ENCODE data around the gene MYRFL. TPM values are rescaled to one million over a fixed set of nuclear protein-coding genes. Genes with fewer than 3 reads are reported as not detected.
"Not testable (repeated sequence)": the region's sequence is repeated elsewhere in the genome, so short reads cannot be mapped to it uniquely, and the experiment has no call there.

The MYRFL gene
- total RNA-seq = not detected

- DNase-seq (ENCODE audit: low spot score) = no peak
These were observed at the start of gene MYRFL for GRCh38 chr12:69824966-69825560. MYRFL (plus strand) TSS chr12:69825227; CDS start chr12:69825518, 291 bp downstream.

GRCh38 chr12:69779928-69780327 lies 45.1 kb upstream of the MYRFL start:
- DNase-seq (ENCODE audit: low spot score) = no peak

GRCh38 chr12:69783365-69783764 lies 41.7 kb upstream of the MYRFL start:
- no peak for DNase-seq (ENCODE audit: low spot score)

GRCh38 chr12:69789351-69789750 lies 35.7 kb upstream of the MYRFL start:
- DNase-seq (ENCODE audit: low spot score) = no peak

- no peak for DNase-seq (ENCODE audit: low spot score)
These were observed 32.5 kb upstream of the MYRFL start for GRCh38 chr12:69792533-69792932.

- DNase-seq (ENCODE audit: low spot score) = not testable (repeated sequence)
These were observed 17.7 kb upstream of the MYRFL start for GRCh38 chr12:69807101-69807897.

GRCh38 chr12:69810870-69811498 lies 14.0 kb upstream of the MYRFL start:
- no peak for DNase-seq (ENCODE audit: low spot score)

- DNase-seq (ENCODE audit: low spot score) = no peak
These were observed 8.9 kb upstream of the MYRFL start for GRCh38 chr12:69816082-69816481.

GRCh38 chr12:69821032-69821455 lies 4.0 kb upstream of the MYRFL start:
- DNase-seq (ENCODE audit: low spot score) = no peak

GRCh38 chr12:69821456-69822159 lies 3.4 kb upstream of the MYRFL start:
- no peak for DNase-seq (ENCODE audit: low spot score)

- no peak for DNase-seq (ENCODE audit: low spot score)
These were observed 2.7 kb upstream of the MYRFL start for GRCh38 chr12:69822201-69822860.

- DNase-seq (ENCODE audit: low spot score) = no peak
These were observed 999 bp upstream of the MYRFL start for GRCh38 chr12:69824028-69824427.

- no peak for DNase-seq (ENCODE audit: low spot score)
These were observed 3.9 kb downstream of the MYRFL start for GRCh38 chr12:69828897-69829296.

GRCh38 chr12:69833696-69834095 lies 8.7 kb downstream of the MYRFL start:
- DNase-seq (ENCODE audit: low spot score) = no peak

- DNase-seq (ENCODE audit: low spot score) = no peak
These were observed 9.1 kb downstream of the MYRFL start for GRCh38 chr12:69834147-69834546.

GRCh38 chr12:69834576-69834975 lies 9.5 kb downstream of the MYRFL start:
- no peak for DNase-seq (ENCODE audit: low spot score)

- no peak for DNase-seq (ENCODE audit: low spot score)
These were observed 10.1 kb downstream of the MYRFL start for GRCh38 chr12:69835081-69835480.

- DNase-seq (ENCODE audit: low spot score) = no peak
These were observed 11.0 kb downstream of the MYRFL start for GRCh38 chr12:69836015-69836414.

- DNase-seq (ENCODE audit: low spot score) = no peak
These were observed 12.2 kb downstream of the MYRFL start for GRCh38 chr12:69837191-69837590.

GRCh38 chr12:69837657-69838415 lies 12.8 kb downstream of the MYRFL start:
- DNase-seq (ENCODE audit: low spot score) = no peak

- DNase-seq (ENCODE audit: low spot score) = no peak
These were observed 15.7 kb downstream of the MYRFL start for GRCh38 chr12:69840727-69841126.
